ENCODE measurements around the gene RCC2. TPM values are rescaled to one million over a fixed set of nuclear protein-coding genes. Genes with fewer than 3 reads are reported as not detected.
"Not testable (repeated sequence)": the region's sequence is repeated elsewhere in the genome, so short reads cannot be mapped to it uniquely, and the experiment has no call there.

The RCC2 gene
- total RNA-seq, 1 experiment from 2014 or later = 116 TPM

- H3K4me3 ChIP-seq (ENCODE audit: low read depth in 2 of 2, low read length in 2 of 2); H3K9me3 ChIP-seq (ENCODE audit: control insufficient read depth, insufficient read depth, low read depth, low read length); in situ Hi-C loops (cut with HindIII; ENCODE audit: low pct_unique_long_range_greater_than_20kb, low sequenced_read_pairs); DNase-seq (ENCODE audit: low read depth, low spot score); POLR2A ChIA-PET; intact Hi-C loops (cut with micrococcal nuclease; ENCODE audit: unreplicated experiment); BruUV-seq (replicated peaks); H3K36me3 ChIP-seq (ENCODE audit: control insufficient read depth, insufficient read depth, low read length); H3K27me3 ChIP-seq (ENCODE audit: control insufficient read depth, insufficient read depth, low read length); H3K27ac ChIP-seq (ENCODE audit: low read length); H3K4me1 ChIP-seq (ENCODE audit: control insufficient read depth, insufficient read depth, low read length); ATAC-seq: not testable (repeated sequence)
- CTCF ChIA-PET = interaction anchor here (0.6 to 0.7 kb wide), 2 partner anchors 8 to 97 kb away, joined by 3 to 8 read pairs; no protein-coding TSS in a partner anchor
Measured at GRCh38 chr1:17468357-17469265, 29.1 kb upstream of the RCC2 start.

GRCh38 chr1:17466359-17466758 is 26.9 kb upstream of the RCC2 start:
- CTCF ChIA-PET = interaction anchor here (0.7 kb wide), 1 partner anchor 233 kb away, joined by 14 read pairs; no protein-coding TSS in a partner anchor
- BruUV-seq (replicated peaks) = no TSS peak
- POLR2A ChIA-PET = no interaction called here

More at GRCh38 chr1:17466359-17466758, 26.9 kb upstream of the RCC2 start:
- no peak for DNase-seq (ENCODE audit: low read depth, low spot score)
- ATAC-seq = no peak
- intact Hi-C loops (cut with micrococcal nuclease; ENCODE audit: unreplicated experiment) (no loop called here), in situ Hi-C loops (cut with HindIII; ENCODE audit: low pct_unique_long_range_greater_than_20kb, low sequenced_read_pairs) (no loop called here)
- Histone ChIP-seq H3K27me3 (ENCODE audit: control insufficient read depth, insufficient read depth, low read length) (no peaks in the 10 kb centered on the region), H3K36me3 (ENCODE audit: control insufficient read depth, insufficient read depth, low read length) (no peaks in the 10 kb centered on the region), H3K4me3 (ENCODE audit: low read depth in 2 of 2, low read length in 2 of 2) (no peak overlapping the region), H3K27ac (ENCODE audit: low read length) (no peak overlapping the region), H3K9me3 (ENCODE audit: control insufficient read depth, insufficient read depth, low read depth, low read length) (no peaks in the 10 kb centered on the region), H3K4me1 (ENCODE audit: control insufficient read depth, insufficient read depth, low read length) (no peaks in the 10 kb centered on the region)
- no peak for TF ChIP-seq POLR2AphosphoS5 (IDR thresholded peaks at IDR 0.05; ENCODE audit: low read depth, low read length)
- TF ChIP-seq SIN3A (IDR thresholded peaks at IDR 0.05; ENCODE audit: borderline replicate concordance, insufficient read depth, low read depth, low read length) = no peak
- TF ChIP-seq TCF7L2 (IDR thresholded peaks at IDR 0.05; ENCODE audit: low read depth, low read length) = no peak
- TF ChIP-seq CTCF (IDR thresholded peaks at IDR 0.05) = no peak
- TF ChIP-seq REST (IDR thresholded peaks at IDR 0.05; ENCODE audit: insufficient read depth in 1 of 2, low read depth in 2 of 2, low read length in 1 of 2) = no peak
